Fibroblast of skin of left biceps (primary cell): ENCODE data around the gene JARID2.

ENCODE experiments used
- DNase-seq, 2 experiments: peaks; one replicate each; pipeline ENCODE4 v3.0.0-alpha.2; 2013; ENCODE audit warnings: low read depth in 2 of 2

Gene JARID2

DNA sequence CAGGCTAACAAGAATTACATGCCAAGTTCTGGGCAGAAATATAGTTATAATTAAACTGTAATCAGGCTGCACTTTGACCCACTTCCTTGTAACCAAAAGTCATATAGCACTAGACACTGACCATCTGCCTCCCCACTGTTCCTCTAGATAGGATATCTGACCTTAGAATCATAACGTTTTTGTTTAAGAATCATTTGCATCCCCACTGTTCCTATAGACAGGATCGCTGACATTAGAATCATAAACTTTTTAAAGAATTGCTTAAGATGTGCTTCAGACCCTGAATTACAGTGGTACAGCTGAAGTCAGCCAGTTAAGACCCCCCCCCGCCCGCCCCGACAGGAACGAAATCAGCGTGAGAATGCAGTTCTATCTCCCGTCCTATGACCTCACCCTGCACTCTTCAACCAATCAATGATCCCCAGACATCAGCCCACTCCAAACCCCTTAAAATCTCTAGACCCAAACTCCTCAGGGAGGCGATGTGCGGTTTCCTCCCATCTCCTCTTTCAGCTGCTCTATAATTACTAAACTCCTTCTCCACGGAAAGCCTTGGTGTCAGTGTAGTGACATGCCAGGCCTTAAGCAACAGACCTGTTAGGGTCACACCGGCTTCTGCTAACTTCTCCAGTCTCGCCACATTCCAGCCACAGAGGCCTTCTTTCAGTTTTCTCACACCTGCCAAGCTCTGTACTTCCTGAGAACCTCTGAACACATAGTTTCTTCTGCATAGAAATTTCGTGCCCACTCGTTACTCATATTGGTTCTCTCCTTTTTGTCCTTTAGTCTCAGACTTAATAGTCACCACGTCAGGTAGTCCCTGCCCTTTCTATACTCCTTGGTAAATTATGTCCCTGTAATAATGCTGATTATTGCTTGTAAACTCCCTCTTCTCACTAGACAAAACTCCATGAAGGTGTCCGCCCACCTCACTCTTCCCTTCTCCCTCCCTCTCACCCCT, 323.4 kb downstream of the JARID2 start:
- no peak for DNase-seq

GRCh38 chr6:15570171-15570570, 324.3 kb downstream of the JARID2 start:
- no peak for DNase-seq
